Mucosa of stomach (tissue), 1 donor: Measurements from ENCODE around the gene UTF1.
"Not testable (repeated sequence)": the region's sequence is repeated elsewhere in the genome, so short reads cannot be mapped to it uniquely, and the experiment has no call there.

Experiments
- H3K27me3 ChIP-seq: one replicate; pipeline ENCODE4 v1.7.0; 2013; ENCODE audit warnings: mild to moderate bottlenecking, low read length; ENCODE audit not compliant: control insufficient read depth, insufficient read depth
- H3K36me3 ChIP-seq: one replicate; pipeline ENCODE4 v1.7.0; 2013; ENCODE audit warnings: low read length; ENCODE audit not compliant: control insufficient read depth, insufficient read depth
- H3K4me1 ChIP-seq: one replicate; pipeline ENCODE4 v1.7.0; 2013; ENCODE audit warnings: mild to moderate bottlenecking, low read length; ENCODE audit not compliant: control insufficient read depth, insufficient read depth
- H3K4me3 ChIP-seq: one replicate; pipeline ENCODE4 v1.7.0; 2013; ENCODE audit warnings: low read length
- H3K9ac ChIP-seq: one replicate; pipeline ENCODE4 v1.7.0; 2013; ENCODE audit warnings: mild to moderate bottlenecking, low read length, moderate library complexity
- H3K9me3 ChIP-seq: one replicate; pipeline ENCODE4 v1.7.0; 2013; ENCODE audit warnings: mild to moderate bottlenecking, low read length, moderate library complexity; ENCODE audit not compliant: control insufficient read depth
- donor health status: Pancreatic carcinoma.

UTF1 gene

GRCh38 chr10:133258066-133258817, 28.2 kb downstream of the UTF1 start:
- no peaks in the 10 kb centered on the region for H3K9me3 ChIP-seq
- H3K27me3 ChIP-seq: no peaks in the 10 kb centered on the region
- H3K9ac ChIP-seq: peak overlapping the region; percentile 59
- H3K36me3 ChIP-seq: no peaks in the 10 kb centered on the region
- H3K4me3 ChIP-seq: no peak overlapping the region
- H3K4me1 ChIP-seq: peaks cover 54% of the 10 kb centered on the region

GRCh38 chr10:133258818-133259601, 29.0 kb downstream of the UTF1 start:
- H3K9ac ChIP-seq: peak overlapping the region; percentile 59
- H3K36me3 ChIP-seq: no peaks in the 10 kb centered on the region
- no peak overlapping the region for H3K4me3 ChIP-seq
- peaks cover 61% of the 10 kb centered on the region for H3K4me1 ChIP-seq
- H3K27me3 ChIP-seq: no peaks in the 10 kb centered on the region
- no peaks in the 10 kb centered on the region for H3K9me3 ChIP-seq

GRCh38 chr10:133259602-133259989, 29.6 kb downstream of the UTF1 start:
- H3K4me1 ChIP-seq: peaks cover 67% of the 10 kb centered on the region
- no peaks in the 10 kb centered on the region for H3K9me3 ChIP-seq
- no peaks in the 10 kb centered on the region for H3K36me3 ChIP-seq
- H3K4me3 ChIP-seq: no peak overlapping the region
- H3K9ac ChIP-seq: no peak overlapping the region
- H3K27me3 ChIP-seq: no peaks in the 10 kb centered on the region

GRCh38 chr10:133260895-133261725, 31.1 kb downstream of the UTF1 start:
- Histone ChIP-seq H3K27me3 (no peaks in the 10 kb centered on the region), H3K36me3 (no peaks in the 10 kb centered on the region), H3K9ac (peak overlapping the region; percentile 77), H3K4me1 (peaks cover 69% of the 10 kb centered on the region), H3K9me3 (no peaks in the 10 kb centered on the region), H3K4me3 (peak overlapping the region; percentile 31)

GRCh38 chr10:133261726-133262325, 31.8 kb downstream of the UTF1 start:
- H3K27me3 ChIP-seq: no peaks in the 10 kb centered on the region
- no peak overlapping the region for H3K4me3 ChIP-seq
- no peaks in the 10 kb centered on the region for H3K9me3 ChIP-seq
- no peaks in the 10 kb centered on the region for H3K36me3 ChIP-seq
- peaks cover 69% of the 10 kb centered on the region for H3K4me1 ChIP-seq
- H3K9ac ChIP-seq: peak overlapping the region; percentile 77

- H3K4me1 ChIP-seq: peaks cover 62% of the 10 kb centered on the region
Measured at GRCh38 chr10:133262696-133263095, 32.7 kb downstream of the UTF1 start.

GRCh38 chr10:133263674-133264073, 33.7 kb downstream of the UTF1 start:
- Histone ChIP-seq H3K4me1 (peaks cover 52% of the 10 kb centered on the region), H3K27me3 (no peaks in the 10 kb centered on the region), H3K9ac (no peak overlapping the region), H3K4me3 (no peak overlapping the region), H3K9me3 (no peaks in the 10 kb centered on the region), H3K36me3 (no peaks in the 10 kb centered on the region)

More at GRCh38 chr10:133262696-133263095, 32.7 kb downstream of the UTF1 start:
- H3K36me3 ChIP-seq: no peaks in the 10 kb centered on the region
- H3K4me3 ChIP-seq: no peak overlapping the region
- no peak overlapping the region for H3K9ac ChIP-seq
- H3K9me3 ChIP-seq: no peaks in the 10 kb centered on the region
- no peaks in the 10 kb centered on the region for H3K27me3 ChIP-seq

- no peak overlapping the region for H3K9ac ChIP-seq
- H3K36me3 ChIP-seq: no peaks in the 10 kb centered on the region
- H3K27me3 ChIP-seq: no peaks in the 10 kb centered on the region
- no peaks in the 10 kb centered on the region for H3K9me3 ChIP-seq
- H3K4me1 ChIP-seq: peaks cover 44% of the 10 kb centered on the region
- H3K4me3 ChIP-seq: no peak overlapping the region
Measured at GRCh38 chr10:133264461-133264860, 34.4 kb downstream of the UTF1 start.

GRCh38 chr10:133265052-133265451, 35.0 kb downstream of the UTF1 start:
- H3K27me3 ChIP-seq, H3K9me3 ChIP-seq, H3K4me3 ChIP-seq, H3K36me3 ChIP-seq, H3K9ac ChIP-seq: not testable (repeated sequence)
- peaks cover 38% of the 10 kb centered on the region for H3K4me1 ChIP-seq

GRCh38 chr10:133266056-133266795, 36.2 kb downstream of the UTF1 start:
- no peak overlapping the region for H3K4me3 ChIP-seq
- H3K9ac ChIP-seq: no peak overlapping the region
- H3K9me3 ChIP-seq: no peaks in the 10 kb centered on the region
- peaks cover 29% of the 10 kb centered on the region for H3K4me1 ChIP-seq
- H3K36me3 ChIP-seq: no peaks in the 10 kb centered on the region
- H3K27me3 ChIP-seq: no peaks in the 10 kb centered on the region

GRCh38 chr10:133267293-133267692, 37.3 kb downstream of the UTF1 start:
- Histone ChIP-seq H3K36me3 (no peaks in the 10 kb centered on the region), H3K4me1 (peaks cover 25% of the 10 kb centered on the region), H3K9me3 (no peaks in the 10 kb centered on the region)

More at GRCh38 chr10:133267293-133267692, 37.3 kb downstream of the UTF1 start:
- no peak overlapping the region for H3K9ac ChIP-seq
- H3K27me3 ChIP-seq: no peaks in the 10 kb centered on the region
- H3K4me3 ChIP-seq: no peak overlapping the region
